ENCODE data around the gene TRIM41. TPM values are rescaled to one million over a fixed set of nuclear protein-coding genes. Genes with fewer than 3 reads are reported as not detected.
A peak's percentile ranks its signal among the peaks of the same experiment; 100 is the strongest.

The TRIM41 gene
- total and polyA plus RNA-seq, 9 of the 15 experiments (the other 6 are each of a cell fraction or from before 2014, with no cell fraction given) = 1.8 to 47.6 (median 20.9) TPM

- Histone ChIP-seq H3K4me2 (ENCODE audit: insufficient read depth, low read length) (peak overlapping the region; percentile 80), H3K27me3 (ENCODE audit: control insufficient read depth in 2 of 2, insufficient read depth in 2 of 2, low read length in 2 of 2) (no peaks in the 10 kb centered on the region), H4K20me1 (replicated peaks; ENCODE audit: control insufficient read depth, insufficient read depth, low read length) (0 out of 2 replicates have a peak, but pooled peaks cover 3% of the 10 kb centered on the region), H3K9me1 (ENCODE audit: control insufficient read depth, insufficient read depth, low read length) (no peaks in the 10 kb centered on the region), H3K79me2 (ENCODE audit: control insufficient read depth, insufficient read depth, low read length) (no peaks in the 10 kb centered on the region), H2AFZ (ENCODE audit: low read depth, low read length) (peak overlapping the region; percentile 86), H3K9me3 (replicated peaks; ENCODE audit: control insufficient read depth, insufficient read depth, low read depth, low read length) (no peaks in the 10 kb centered on the region), H3K36me3 (ENCODE audit: control insufficient read depth, insufficient read depth, low read length) (no peaks in the 10 kb centered on the region), H3K4me3 (peak overlapping the region; percentile 51), H3K27ac (ENCODE audit: extremely low read depth, low read depth, low read length) (peak overlapping the region; percentile 85), H3K4me1 (replicated peaks in 1 of 2; ENCODE audit: control insufficient read depth in 2 of 2, insufficient read depth in 2 of 2, low read length in 2 of 2) (peaks cover 15 to 41% of the 10 kb centered on the region in 2 experiments), H3K9ac (ENCODE audit: insufficient read depth in 1 of 2, low read depth in 2 of 2, low read length in 2 of 2) (peak overlapping the region; percentile 73 to 89)
- ChIA-PET CTCF (ENCODE audit: low intra/inter-chr PET ratio) (interaction anchor here (1.4 kb wide), 1 partner anchor 26 kb away, joined by 6 read pairs; no protein-coding TSS in a partner anchor), POLR2A (interaction anchor here (0.8 to 2.2 kb wide), 18 partner anchors 9 to 354 kb away, joined by 3 to 25 read pairs (median 4); partner anchors contain the start of genes RACK1, TRIM41 and TRIM52)
- intact Hi-C loops (cut with micrococcal nuclease) = loop anchor here (2.0 to 5.0 kb wide), 3 partner anchors 26 to 323 kb away; partner anchors contain the start of genes TRIM52 and ZFP62
- no peak for ATAC-seq
- 41% methylated on average over 12 of the region's 16 CpGs for WGBS (ENCODE audit: insufficient coverage, low coverage, missing lambda C conversion rate)
- DNase-seq (ENCODE audit: extremely low read depth in 1 of 4, low spot score in 3 of 4) = no peak
- BruUV-seq (replicated peaks) = TSS peak; percentile 32
- no peak for FAIRE-seq
- in situ Hi-C loops (cut with MboI) = no loop called here
- TF ChIP-seq CTCF (IDR thresholded peaks at IDR 0.05 in 2 of 3, conservative IDR thresholded peaks at IDR 0.05 in 1 of 3; ENCODE audit: insufficient read depth in 2 of 3, low read depth in 1 of 3, low read length in 3 of 3) (0 out of 6 replicates have a peak, but pooled peaks of 1 of the 3 experiments have one; percentile 6), HDAC2 (IDR thresholded peaks at IDR 0.05) (0 out of 2 replicates have a peak, but pooled peaks have one; percentile 52), MBD1 (CRISPR knock-in tag; IDR thresholded peaks at IDR 0.05) (peak; percentile 85; the same call in 1 of the 2 replicates), YY1 (IDR thresholded peaks at IDR 0.05; ENCODE audit: borderline replicate concordance in 1 of 3, control insufficient read depth in 1 of 3, extremely low read depth in 1 of 3, insufficient read depth in 3 of 3, insufficient read length in 1 of 3, insufficient replicate concordance in 2 of 3, low read depth in 1 of 3, low read length in 2 of 3) (peak in 1 of 3 experiments; percentile 45), TAF1 (IDR thresholded peaks at IDR 0.05; ENCODE audit: control insufficient read depth, extremely low read depth, insufficient read depth, low read length, severe bottlenecking) (peak; percentile 39), CREB3 (tag; conservative IDR thresholded peaks at IDR 0.05; ENCODE audit: low read depth) (0 out of 2 replicates have a peak, but pooled peaks have one; percentile 31), MLLT1 (IDR thresholded peaks at IDR 0.05) (peak in 1 of 2 experiments; percentile 63; a peak in 1 of 4 replicates), NFRKB (IDR thresholded peaks at IDR 0.05; ENCODE audit: low read depth) (peak; percentile 82), HDAC6 (IDR thresholded peaks at IDR 0.05; ENCODE audit: low read depth, low read length) (no peak), ZNF395 (CRISPR knock-in tag; IDR thresholded peaks at IDR 0.05) (0 out of 2 replicates have a peak, but pooled peaks have one; percentile 8), POLR2A (conservative IDR thresholded peaks at IDR 0.05) (peak; percentile 77), HDAC1 (IDR thresholded peaks at IDR 0.05) (peak in 1 of 2 experiments; percentile 46; a peak in 1 of 4 replicates)
These were observed 38.2 kb upstream of the TRIM41 start for GRCh38 chr5:181184845-181185216.

All from K562 (cell line).